ENCODE data around the gene BORA. TPM values are rescaled to one million over a fixed set of nuclear protein-coding genes. Genes with fewer than 3 reads are reported as not detected.

Gene BORA
- total RNA-seq, 1 donor from 2014 or later, result 51.9 TPM

DNA sequence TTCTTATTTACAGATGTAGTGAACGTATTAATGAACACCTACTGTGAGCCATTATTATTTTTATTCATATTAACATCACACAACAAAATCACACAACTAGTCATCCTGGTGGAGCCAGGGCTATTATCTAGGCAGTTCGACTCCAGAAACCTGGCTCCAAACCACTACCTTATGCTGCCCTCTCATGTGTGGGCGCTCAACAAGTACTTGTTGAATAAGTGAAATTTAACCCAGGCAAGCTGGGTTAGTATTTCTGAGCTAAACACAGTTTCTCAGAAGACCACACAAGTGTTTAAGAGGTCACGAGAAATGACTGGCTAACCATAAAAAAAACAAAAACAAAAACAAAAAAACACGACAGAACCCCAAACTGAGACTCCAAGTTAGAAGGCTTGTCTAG lies 33.9 kb upstream of the BORA start:
- Histone ChIP-seq H4K20me1 (ENCODE audit: low read depth) (no peaks in the 10 kb centered on the region), H3K27ac (no peak overlapping the region), H3K4me1 (no peaks in the 10 kb centered on the region), H3F3A (ENCODE audit: low read depth) (no peaks in the 10 kb centered on the region), H3K4me2 (no peak overlapping the region), H3K79me2 (ENCODE audit: low read depth) (no peaks in the 10 kb centered on the region), H3K9ac (no peak overlapping the region), H3K27me3 (no peaks in the 10 kb centered on the region), H3K9me3 (ENCODE audit: low read depth) (no peaks in the 10 kb centered on the region), H3K36me3 (no peaks in the 10 kb centered on the region), H2AFZ (replicated peaks) (no peak overlapping the region), H3K4me3 (no peak overlapping the region)
- H3K27me3 Mint-ChIP-seq (ENCODE audit: insufficient read depth, low read depth), result no peaks in the 10 kb centered on the region
- DNase-seq (ENCODE audit: low spot score), result no peak
- no peaks in the 10 kb centered on the region for H3K4me1 Mint-ChIP-seq
- H3K9me3 Mint-ChIP-seq, result peaks cover 8% of the 10 kb centered on the region
- no peak overlapping the region for H3K4me3 Mint-ChIP-seq
- H3K36me3 Mint-ChIP-seq, result no peaks in the 10 kb centered on the region
- no peak for TF ChIP-seq EZH2 (IDR thresholded peaks at IDR 0.05)
- no peak for TF ChIP-seq EZH2phosphoT487 (IDR thresholded peaks at IDR 0.05)
- TF ChIP-seq, protein P1, sequence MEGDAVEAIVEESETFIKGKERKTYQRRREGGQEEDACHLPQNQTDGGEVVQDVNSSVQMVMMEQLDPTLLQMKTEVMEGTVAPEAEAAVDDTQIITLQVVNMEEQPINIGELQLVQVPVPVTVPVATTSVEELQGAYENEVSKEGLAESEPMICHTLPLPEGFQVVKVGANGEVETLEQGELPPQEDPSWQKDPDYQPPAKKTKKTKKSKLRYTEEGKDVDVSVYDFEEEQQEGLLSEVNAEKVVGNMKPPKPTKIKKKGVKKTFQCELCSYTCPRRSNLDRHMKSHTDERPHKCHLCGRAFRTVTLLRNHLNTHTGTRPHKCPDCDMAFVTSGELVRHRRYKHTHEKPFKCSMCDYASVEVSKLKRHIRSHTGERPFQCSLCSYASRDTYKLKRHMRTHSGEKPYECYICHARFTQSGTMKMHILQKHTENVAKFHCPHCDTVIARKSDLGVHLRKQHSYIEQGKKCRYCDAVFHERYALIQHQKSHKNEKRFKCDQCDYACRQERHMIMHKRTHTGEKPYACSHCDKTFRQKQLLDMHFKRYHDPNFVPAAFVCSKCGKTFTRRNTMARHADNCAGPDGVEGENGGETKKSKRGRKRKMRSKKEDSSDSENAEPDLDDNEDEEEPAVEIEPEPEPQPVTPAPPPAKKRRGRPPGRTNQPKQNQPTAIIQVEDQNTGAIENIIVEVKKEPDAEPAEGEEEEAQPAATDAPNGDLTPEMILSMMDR (IDR thresholded peaks at IDR 0.05), result no peak
- no peak overlapping the region for H3K27ac Mint-ChIP-seq

DNA sequence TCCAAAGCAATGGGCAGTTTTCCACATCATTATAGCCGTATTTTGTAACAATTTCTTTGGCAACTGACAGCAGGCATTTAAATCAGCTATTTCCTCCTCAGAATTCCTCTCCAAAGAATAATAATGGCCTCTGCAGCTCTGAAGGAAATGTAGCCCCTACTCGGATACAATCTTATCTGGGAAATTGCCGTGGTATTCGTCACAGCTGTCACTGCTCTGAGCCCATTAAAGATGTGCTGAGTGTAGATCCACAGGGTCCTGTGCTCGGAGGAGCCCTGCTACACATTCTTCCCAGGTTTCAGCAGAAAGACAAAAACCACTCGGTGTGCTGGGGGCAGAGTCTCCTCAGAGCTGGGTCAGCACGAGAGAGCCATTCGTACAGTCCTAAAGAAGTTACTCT lies 33.4 kb upstream of the BORA start:
- Histone ChIP-seq H3K9ac (no peak overlapping the region), H3K4me2 (no peak overlapping the region), H3K36me3 (no peaks in the 10 kb centered on the region), H3K79me2 (ENCODE audit: low read depth) (no peaks in the 10 kb centered on the region), H3K4me1 (no peaks in the 10 kb centered on the region), H3K27me3 (no peaks in the 10 kb centered on the region), H4K20me1 (ENCODE audit: low read depth) (no peaks in the 10 kb centered on the region), H3F3A (ENCODE audit: low read depth) (no peaks in the 10 kb centered on the region), H3K4me3 (no peak overlapping the region), H3K27ac (no peak overlapping the region), H3K9me3 (ENCODE audit: low read depth) (no peaks in the 10 kb centered on the region), H2AFZ (replicated peaks) (no peak overlapping the region)
- Mint-ChIP-seq H3K4me1 (no peaks in the 10 kb centered on the region), H3K27me3 (ENCODE audit: insufficient read depth, low read depth) (no peaks in the 10 kb centered on the region), H3K9me3 (peaks cover 8% of the 10 kb centered on the region), H3K27ac (no peak overlapping the region), H3K4me3 (no peak overlapping the region), H3K36me3 (no peaks in the 10 kb centered on the region)
- TF ChIP-seq EZH2phosphoT487 (IDR thresholded peaks at IDR 0.05), result no peak
- no peak for TF ChIP-seq EZH2 (IDR thresholded peaks at IDR 0.05)
- TF ChIP-seq, protein P1 (IDR thresholded peaks at IDR 0.05), result no peak
- DNase-seq (ENCODE audit: low spot score), result no peak

DNA sequence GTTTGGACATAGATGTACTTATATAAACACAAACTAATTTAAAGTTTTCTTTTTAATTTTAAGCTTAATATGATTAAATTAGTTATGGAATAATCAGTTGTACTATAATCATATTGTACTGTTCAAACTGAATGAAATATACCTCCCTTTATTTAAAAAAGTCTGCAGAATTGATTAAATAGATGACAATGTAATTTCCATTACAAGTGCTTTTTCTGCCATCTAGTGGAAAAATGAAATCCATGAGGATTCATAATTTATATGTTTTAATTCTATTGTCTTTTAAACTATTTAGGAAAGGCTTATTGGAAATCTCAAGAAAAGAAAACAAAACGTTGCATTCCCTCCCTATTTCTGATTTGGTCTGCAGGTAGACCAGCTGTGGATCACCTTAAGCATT lies 31.1 kb upstream of the BORA start:
- Histone ChIP-seq H3K27me3 (no peaks in the 10 kb centered on the region), H3K9ac (no peak overlapping the region), H3F3A (ENCODE audit: low read depth) (no peaks in the 10 kb centered on the region), H2AFZ (replicated peaks) (no peak overlapping the region), H3K27ac (no peak overlapping the region), H3K36me3 (no peaks in the 10 kb centered on the region), H3K4me3 (no peak overlapping the region), H3K79me2 (ENCODE audit: low read depth) (no peaks in the 10 kb centered on the region), H4K20me1 (ENCODE audit: low read depth) (no peaks in the 10 kb centered on the region), H3K4me1 (no peaks in the 10 kb centered on the region), H3K4me2 (no peak overlapping the region), H3K9me3 (ENCODE audit: low read depth) (no peaks in the 10 kb centered on the region)
- DNase-seq (ENCODE audit: low spot score), result no peak
- H3K9me3 Mint-ChIP-seq, result peaks cover 6% of the 10 kb centered on the region
- H3K4me3 Mint-ChIP-seq, result no peak overlapping the region
- H3K36me3 Mint-ChIP-seq, result no peaks in the 10 kb centered on the region
- TF ChIP-seq, protein P1 (IDR thresholded peaks at IDR 0.05), result peak; percentile 40
- no peak for TF ChIP-seq EZH2 (IDR thresholded peaks at IDR 0.05)
- no peak for TF ChIP-seq EZH2phosphoT487 (IDR thresholded peaks at IDR 0.05)
- no peaks in the 10 kb centered on the region for H3K4me1 Mint-ChIP-seq
- H3K27me3 Mint-ChIP-seq (ENCODE audit: insufficient read depth, low read depth), result no peaks in the 10 kb centered on the region
- no peak overlapping the region for H3K27ac Mint-ChIP-seq

All from neural progenitor cell (in vitro differentiated cells).